ENCODE measurements around the gene OR2A1. TPM values are rescaled to one million over a fixed set of nuclear protein-coding genes. Genes with fewer than 3 reads are reported as not detected.
"Not testable (repeated sequence)": the region's sequence is repeated elsewhere in the genome, so short reads cannot be mapped to it uniquely, and the experiment has no call there.

Gene OR2A1
- total RNA-seq, 1 donor from 2014 or later = 0.10 TPM

DNA sequence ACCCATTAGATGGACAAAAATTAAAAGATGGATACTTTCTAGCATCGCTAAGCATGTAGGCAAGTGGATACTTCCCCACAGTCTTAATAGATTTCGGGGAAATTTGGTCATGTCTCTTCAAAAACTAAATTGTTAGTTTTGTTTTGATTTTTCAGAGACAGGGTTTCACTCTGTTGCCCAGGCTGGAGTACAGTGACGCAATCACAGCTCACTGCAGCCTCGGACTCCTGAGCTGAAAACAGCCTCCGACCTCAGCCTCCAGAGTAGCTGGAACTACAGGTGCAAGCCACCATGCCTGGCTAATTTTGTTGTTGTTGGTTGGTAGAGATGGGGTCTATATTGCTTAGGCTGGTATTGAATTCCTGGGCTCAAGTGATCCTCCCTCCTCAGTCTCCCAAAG, 13.6 kb downstream of the OR2A1 start:
- DNase-seq = not testable (repeated sequence)

DNA sequence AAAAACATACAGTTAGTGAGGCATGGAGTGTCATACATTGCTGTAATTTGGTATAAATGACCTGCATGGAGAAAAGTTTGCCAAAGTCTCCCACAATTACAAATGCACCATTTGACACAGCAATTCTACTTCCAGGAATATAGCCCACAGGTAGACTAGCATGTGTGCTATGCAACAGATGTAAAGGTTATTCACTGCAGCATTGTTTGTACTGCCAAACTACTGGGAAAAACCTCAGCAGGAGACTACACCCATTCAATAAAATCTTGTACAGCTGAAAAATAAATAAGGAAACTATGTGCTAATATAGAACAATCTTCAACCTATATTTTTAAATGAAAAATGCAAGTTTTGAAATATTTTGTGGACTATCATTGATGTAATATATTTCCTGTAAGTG, 17.8 kb downstream of the OR2A1 start:
- DNase-seq = not testable (repeated sequence)

GRCh38 chr7:144331221-144331995, 19.2 kb downstream of the OR2A1 start:
- not testable (repeated sequence) for DNase-seq

DNA sequence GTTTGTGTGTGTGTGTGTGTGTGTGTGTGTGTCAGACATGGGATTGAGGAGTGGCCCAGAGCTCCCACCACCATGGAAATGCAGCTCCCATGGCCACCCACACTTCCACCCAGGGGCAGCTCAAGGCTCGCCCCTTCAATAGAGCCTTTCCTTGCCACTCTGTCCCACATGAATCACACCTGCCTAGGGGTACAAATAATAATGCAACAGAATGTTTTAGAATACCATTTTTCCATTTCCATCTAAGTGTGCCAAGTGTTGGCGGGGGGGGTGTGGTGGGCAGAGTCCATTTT, 19.7 kb downstream of the OR2A1 start:
- DNase-seq = not testable (repeated sequence)

DNA sequence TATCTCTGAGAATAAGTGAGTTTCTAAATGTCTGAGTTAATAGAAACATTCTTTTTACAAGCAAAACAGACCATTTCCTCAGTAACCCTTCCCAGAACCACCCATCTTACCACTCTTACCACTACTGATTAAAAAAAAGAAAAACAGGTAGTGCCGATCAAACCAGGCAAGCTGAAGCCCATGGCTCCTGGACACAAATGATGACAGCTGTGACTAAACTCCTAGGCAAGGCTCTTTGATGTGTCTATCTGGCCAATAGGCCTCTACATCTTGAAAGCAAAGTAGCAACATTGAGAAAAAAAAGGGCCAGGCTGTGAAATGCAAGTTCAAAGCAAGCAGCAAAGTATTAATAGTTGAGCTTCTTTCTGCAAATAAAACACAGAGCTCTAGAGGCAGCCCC, 36.4 kb downstream of the OR2A1 start:
- not testable (repeated sequence) for DNase-seq

- not testable (repeated sequence) for DNase-seq
These were observed 39.4 kb downstream of the OR2A1 start for GRCh38 chr7:144351667-144352066.

- DNase-seq = not testable (repeated sequence)
These were observed 43.1 kb downstream of the OR2A1 start, which contains the start of gene ARHGEF5 for GRCh38 chr7:144355176-144355822. ARHGEF5 (plus strand) TSS chr7:144355402; CDS start chr7:144362670, 7,268 bp downstream.

- not testable (repeated sequence) for DNase-seq
These were observed 44.0 kb downstream of the OR2A1 start for GRCh38 chr7:144356185-144356584.

DNA sequence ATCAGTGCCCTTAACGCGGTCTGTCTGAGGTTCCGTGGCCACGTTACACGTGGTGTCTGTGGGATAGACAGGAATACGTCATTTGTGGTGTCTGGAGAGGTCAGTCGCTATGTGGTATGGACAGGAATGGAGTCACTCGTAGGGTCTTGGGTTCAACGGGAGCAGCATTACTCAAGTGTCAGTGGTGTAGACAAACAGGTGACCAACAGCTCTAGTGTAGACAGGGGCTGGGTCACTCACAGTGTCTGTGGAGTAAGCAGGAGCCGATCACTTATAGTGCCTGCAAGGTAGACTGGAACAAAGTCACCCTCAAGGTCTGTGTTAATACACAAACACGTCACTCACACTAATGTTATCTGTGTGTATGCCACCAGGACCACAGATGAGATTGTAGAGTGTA, 44.6 kb downstream of the OR2A1 start:
- not testable (repeated sequence) for DNase-seq

DNA sequence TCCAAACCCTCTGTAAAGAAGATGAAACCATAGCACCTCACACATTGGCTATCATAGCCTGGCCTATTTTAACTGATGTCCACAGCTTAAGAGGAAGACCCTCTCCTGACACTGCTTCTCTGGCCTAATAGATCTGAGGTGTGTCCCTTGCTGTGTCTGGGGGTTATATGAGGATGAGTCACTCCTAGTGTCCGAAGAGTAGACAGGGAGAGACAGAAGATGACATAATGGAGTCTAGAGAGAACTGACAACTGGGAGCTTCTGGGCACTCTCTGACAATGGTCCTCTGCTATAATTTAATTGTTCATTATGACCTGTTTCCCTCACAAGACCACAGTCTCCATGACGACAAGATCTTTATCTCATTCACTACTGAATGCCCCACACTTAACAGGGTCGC, 49.8 kb downstream of the OR2A1 start:
- DNase-seq = not testable (repeated sequence)

GRCh38 chr7:144365523-144365922, 53.3 kb downstream of the OR2A1 start:
- not testable (repeated sequence) for DNase-seq

- not testable (repeated sequence) for DNase-seq
These were observed 55.0 kb downstream of the OR2A1 start for GRCh38 chr7:144367250-144367649.

DNA sequence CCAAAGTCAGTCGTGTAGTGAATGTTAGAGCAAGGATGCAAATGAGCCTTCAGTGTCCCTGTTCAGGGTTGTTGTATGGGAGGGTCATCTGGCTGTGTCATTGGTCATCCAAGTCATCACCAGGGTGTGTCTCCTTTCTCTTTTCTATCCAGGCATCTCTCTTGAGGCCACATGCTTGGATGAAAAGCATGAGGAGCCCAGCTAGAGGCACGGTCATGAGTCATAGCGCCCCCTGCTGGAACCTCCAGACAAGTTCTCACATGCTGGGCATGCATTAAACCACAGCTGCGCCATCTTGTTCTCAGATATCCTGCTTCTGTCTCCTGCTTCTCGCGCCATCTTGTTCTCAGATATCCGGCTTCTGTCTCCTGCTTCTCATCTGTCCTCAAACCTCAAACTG, 57.0 kb downstream of the OR2A1 start:
- not testable (repeated sequence) for DNase-seq

Other genes starting within 250 kb of the OR2A1 start
- not detected for gene OR2A25, start 242.6 kb upstream of the OR2A1 start, total RNA-seq
- not detected for gene OR2A12, start 226.1 kb upstream of the OR2A1 start, total RNA-seq
- gene OR2A2, start 202.8 kb upstream of the OR2A1 start, total RNA-seq = not detected
- not detected for gene OR2A14, start 189.2 kb upstream of the OR2A1 start, total RNA-seq
- 4.7 TPM for gene CTAGE4, start 129.0 kb upstream of the OR2A1 start, total RNA-seq
- 4.2 TPM for gene ARHGEF35, start 116.6 kb upstream of the OR2A1 start, total RNA-seq
- gene OR2A42, start 72.8 kb upstream of the OR2A1 start, total RNA-seq = not detected
- gene OR2A7, start 47.6 kb upstream of the OR2A1 start, total RNA-seq = 8.6 TPM
- 0.51 TPM for gene CTAGE8, start 43.1 kb upstream of the OR2A1 start, total RNA-seq
- 7.4 TPM for gene ARHGEF5, start 43.0 kb downstream of the OR2A1 start, total RNA-seq
- gene NOBOX, start 91.3 kb downstream of the OR2A1 start, total RNA-seq = not detected